GM19099 (cell line): ENCODE data around the gene CRADD.

Experiments used
- POLR2A ChIP-seq: IDR thresholded peaks from 3 replicates; pipeline ENCODE4 v1.6.1; 2011; ENCODE audit warnings: low read depth; ENCODE audit not compliant: insufficient read length; ENCODE audit errors: extremely low read depth

Gene CRADD

GRCh38 chr12:93880853-93881522, 203.8 kb downstream of the CRADD start:
- TF ChIP-seq POLR2A: no peak

GRCh38 chr12:93882763-93883162, 205.6 kb downstream of the CRADD start:
- no peak for TF ChIP-seq POLR2A

- no peak for TF ChIP-seq POLR2A
These were observed 206.4 kb downstream of the CRADD start for GRCh38 chr12:93883436-93884154.

- no peak for TF ChIP-seq POLR2A
These were observed 207.8 kb downstream of the CRADD start for GRCh38 chr12:93884794-93885460.

GRCh38 chr12:93886533-93887511, 209.6 kb downstream of the CRADD start:
- TF ChIP-seq POLR2A: no peak

- no peak for TF ChIP-seq POLR2A
These were observed 211.8 kb downstream of the CRADD start for GRCh38 chr12:93888964-93889363.

- TF ChIP-seq POLR2A: no peak
These were observed 212.5 kb downstream of the CRADD start for GRCh38 chr12:93889516-93890212.

GRCh38 chr12:93892423-93893268, 215.5 kb downstream of the CRADD start:
- no peak for TF ChIP-seq POLR2A

GRCh38 chr12:93894391-93895088, 217.4 kb downstream of the CRADD start:
- no peak for TF ChIP-seq POLR2A

GRCh38 chr12:93895089-93895445, 217.9 kb downstream of the CRADD start:
- TF ChIP-seq POLR2A: no peak

GRCh38 chr12:93896427-93896826, 219.3 kb downstream of the CRADD start:
- TF ChIP-seq POLR2A: no peak

GRCh38 chr12:93896952-93897351, 219.8 kb downstream of the CRADD start:
- TF ChIP-seq POLR2A: no peak

- no peak for TF ChIP-seq POLR2A
These were observed 224.6 kb downstream of the CRADD start for GRCh38 chr12:93901739-93902138.
